GM19463 (cell line): ENCODE measurements around the gene RNASE13.
"Not testable (repeated sequence)": the region's sequence is repeated elsewhere in the genome, so short reads cannot be mapped to it uniquely, and the experiment has no call there.

Source experiments
- ATAC-seq: cut with Tn5 transposase; IDR thresholded peaks from one replicate; pipeline ENCODE4 v1.9.1; 2021; ENCODE audit warnings: mild to moderate bottlenecking, moderate library complexity; ENCODE audit not compliant: unreplicated experiment

Gene RNASE13

DNA sequence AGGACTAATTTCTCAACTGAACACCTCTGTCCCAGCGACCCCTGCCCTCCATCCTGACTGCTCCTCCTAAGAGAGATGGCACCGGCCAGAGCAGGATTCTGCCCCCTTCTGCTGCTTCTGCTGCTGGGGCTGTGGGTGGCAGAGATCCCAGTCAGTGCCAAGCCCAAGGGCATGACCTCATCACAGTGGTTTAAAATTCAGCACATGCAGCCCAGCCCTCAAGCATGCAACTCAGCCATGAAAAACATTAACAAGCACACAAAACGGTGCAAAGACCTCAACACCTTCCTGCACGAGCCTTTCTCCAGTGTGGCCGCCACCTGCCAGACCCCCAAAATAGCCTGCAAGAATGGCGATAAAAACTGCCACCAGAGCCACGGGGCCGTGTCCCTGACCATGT, 8.3 kb upstream of the RNASE13 start:
- ATAC-seq, result no peak

DNA sequence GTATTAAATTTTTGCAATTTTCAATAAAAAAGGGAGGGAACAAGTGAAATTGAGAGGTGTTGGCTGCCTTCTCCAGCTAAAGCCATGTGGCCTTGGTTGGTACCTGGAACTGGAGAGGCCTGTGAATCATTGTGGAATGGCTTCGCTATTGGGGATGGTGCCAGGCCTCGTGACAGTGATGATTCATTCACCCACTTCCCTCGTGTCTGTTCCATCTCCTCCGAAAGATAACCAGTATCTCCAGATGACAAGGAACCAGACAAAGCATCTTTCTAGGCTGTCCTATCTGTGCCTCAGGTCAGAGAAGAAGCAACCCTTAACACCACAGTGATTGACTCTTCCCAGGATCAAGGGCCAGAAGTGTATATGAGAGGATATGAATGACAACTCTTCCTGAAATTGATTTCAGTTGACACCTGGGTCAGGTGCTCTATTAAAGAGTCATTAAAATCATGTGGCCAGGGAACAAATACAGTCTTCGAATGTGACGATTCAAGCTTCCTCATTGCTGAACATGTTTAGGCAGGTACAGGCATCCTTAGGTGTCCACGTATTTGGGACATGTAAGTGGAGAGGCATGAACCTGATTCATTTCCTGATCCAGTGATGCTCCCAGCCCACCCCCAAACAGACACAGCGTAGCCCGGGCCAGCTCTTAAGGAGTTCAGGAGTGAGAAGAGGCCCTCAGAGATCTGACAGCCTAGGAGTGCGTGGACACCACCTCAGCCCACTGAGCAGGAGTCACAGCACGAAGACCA, 7.2 kb upstream of the RNASE13 start, which contains the start of gene RNASE7:
Gene RNASE7, plus strand, starts transcription at position 687 of the 758 bp plus-strand sequence. CDS start 631 bp downstream, outside the sequence.
- ATAC-seq, result no peak

DNA sequence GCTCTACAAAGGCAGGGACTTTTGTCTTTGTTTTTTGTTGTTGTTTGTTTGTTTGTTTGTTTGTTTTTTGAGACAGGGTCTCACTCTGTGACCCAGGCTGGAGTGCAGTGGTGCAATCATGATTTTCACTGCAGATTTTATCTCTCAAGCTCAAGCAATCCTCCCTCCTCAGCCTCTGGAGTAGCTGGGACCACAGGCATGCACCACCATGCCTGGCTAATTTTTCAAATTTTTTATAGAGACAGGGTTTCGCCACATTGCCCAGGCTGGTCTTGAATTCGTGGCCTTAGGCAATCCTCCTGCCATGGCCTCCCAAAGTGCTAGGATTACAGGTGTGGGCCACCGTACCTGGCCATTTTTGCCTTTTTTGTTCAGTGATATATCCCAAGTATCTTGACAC, 6.3 kb upstream of the RNASE13 start:
- ATAC-seq, result not testable (repeated sequence)

DNA sequence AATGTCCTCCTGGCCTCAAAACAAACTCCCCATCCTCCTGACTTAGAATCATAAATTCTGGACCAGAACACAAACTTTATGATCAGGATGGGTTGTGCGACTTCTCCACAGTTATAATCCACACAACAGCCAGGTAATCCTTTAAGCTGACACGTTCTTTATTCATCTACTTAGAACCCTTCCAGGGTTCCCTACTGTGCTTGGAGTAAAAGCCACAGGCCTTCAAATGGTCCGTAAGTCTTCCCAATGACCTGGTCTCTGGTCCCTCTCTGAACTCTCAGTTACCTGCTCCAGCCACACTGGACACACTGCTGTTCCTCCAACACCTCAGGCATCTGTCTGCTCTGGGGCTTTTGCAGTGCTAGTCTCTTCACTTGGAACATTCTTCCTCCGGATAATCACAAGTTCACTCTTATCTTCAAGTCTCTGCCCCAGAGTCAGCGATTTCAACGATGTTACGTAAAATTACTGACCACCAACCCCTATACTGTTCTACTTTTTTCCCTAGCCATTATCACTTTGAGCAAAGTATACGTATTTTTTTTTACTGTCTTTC, 5.8 kb upstream of the RNASE13 start:
- ATAC-seq, result no peak

DNA sequence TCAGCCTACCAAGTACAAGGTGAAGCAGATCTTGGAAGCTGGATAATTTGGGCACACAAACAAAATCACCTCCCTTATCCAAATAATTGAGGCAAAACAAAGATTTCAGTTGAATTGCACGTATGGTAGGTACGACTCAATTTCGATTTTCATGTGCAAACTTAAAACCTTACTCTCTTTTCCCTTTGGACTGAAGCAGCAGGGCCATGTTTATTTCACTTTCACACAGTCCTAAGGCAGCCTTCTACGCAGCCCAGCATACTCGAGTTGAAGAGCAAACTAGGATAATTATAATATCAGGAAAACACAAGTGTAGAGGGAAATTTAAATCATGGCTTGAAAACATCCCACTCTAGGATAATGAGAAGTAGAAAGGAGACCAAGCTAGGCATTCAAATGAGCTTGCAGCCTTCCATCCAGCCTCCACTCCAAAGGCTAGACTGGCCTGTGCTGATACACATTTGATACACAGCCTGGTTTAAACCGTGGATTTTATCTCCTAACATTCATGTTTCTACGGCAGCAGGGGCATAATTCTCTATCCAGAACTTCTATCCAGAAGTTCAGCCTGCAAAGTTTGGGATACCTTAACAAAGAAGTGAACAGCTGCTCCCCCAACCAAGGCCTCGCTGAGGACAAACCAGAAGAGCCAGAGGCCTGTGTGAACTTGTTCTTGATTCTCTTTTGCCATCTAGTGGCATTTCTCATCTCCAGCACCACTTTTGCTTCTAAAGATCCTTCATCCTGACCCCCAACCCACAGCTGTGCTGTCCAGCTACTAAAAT, 5.2 kb upstream of the RNASE13 start:
- no peak for ATAC-seq

DNA sequence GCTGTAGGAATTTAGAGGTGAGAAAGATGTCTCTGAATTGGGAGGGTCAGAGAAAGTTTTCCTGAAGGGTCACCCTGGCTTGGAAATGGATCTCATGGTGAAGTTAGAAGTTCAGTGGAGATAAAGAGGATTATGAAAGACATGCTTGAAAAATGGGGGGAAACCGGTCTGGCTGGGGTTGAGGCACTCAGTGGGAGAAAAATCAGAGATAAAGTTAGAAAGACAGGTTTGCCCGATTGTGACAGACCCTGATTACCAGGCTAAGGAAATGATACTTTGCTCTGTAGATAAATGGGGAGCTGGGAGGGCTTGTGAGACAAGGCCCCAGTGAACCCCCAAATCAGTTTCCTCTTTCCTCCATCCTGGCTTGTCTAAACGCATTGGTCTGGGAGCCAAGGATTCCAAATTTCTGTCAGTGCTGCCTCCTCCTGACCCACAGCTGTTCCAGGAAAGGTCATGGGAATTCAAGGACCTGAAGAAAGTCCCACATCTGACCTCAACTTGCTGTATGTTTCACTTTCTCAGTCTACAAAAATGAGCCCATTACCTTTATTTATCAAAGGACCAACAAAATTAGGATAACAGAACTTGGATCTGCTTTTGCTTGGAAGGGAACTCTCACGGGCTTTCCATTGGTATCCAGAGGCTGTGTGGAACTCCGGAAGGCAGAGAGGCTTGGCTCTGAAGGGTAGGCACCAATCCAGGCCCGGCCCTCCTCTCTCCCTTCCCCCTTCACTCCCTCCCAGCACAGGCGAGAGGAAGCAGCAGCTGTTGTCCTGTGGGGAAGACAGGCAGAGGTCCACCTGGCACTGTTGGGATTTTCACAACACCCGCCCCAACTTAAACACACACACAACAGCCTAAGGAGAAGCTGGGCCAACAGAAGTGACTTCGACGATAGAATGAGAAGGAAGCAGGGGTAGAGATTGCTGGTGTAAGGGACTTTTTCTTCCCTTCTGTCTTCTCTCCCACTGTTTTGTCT, 4.1 kb upstream of the RNASE13 start:
- no peak for ATAC-seq

DNA sequence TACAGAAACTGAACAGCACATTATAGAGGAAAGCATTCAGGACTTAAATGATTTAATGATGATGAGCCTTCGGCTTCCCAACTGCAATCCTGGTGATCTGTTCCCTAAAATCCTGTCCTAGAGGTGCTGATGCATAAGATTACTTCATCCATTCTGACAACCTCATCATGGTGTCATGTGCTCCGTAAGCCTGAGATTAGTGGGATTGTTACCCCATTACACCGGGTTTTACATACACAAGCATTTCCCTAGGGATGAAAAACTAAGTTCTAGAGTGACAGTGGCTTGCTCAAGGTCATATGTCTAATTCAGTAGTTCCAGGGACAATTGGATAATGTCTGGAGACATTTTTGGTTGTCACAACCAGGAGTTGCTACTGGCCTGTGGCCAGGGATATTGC, 2.5 kb upstream of the RNASE13 start:
- no peak for ATAC-seq

DNA sequence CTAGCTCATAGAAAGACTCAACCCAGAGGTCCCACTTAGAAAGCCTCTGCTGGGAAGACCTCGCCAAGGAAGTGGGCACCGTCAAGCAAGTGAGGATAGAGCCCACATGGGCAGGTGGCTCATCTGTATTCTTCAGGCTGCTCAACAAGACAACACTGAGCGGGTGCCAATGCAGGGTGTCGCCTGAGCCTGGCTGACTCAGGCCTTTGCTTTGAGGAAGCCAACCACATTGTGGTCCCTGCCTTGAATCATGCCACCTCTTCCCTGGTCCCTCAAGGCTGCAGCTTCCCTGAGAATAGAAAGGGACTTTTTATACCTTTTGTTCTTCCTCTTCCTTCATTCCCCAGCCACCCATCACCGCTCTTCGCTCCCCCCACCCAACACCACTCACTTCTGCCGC, 2.1 kb upstream of the RNASE13 start:
- no peak for ATAC-seq

DNA sequence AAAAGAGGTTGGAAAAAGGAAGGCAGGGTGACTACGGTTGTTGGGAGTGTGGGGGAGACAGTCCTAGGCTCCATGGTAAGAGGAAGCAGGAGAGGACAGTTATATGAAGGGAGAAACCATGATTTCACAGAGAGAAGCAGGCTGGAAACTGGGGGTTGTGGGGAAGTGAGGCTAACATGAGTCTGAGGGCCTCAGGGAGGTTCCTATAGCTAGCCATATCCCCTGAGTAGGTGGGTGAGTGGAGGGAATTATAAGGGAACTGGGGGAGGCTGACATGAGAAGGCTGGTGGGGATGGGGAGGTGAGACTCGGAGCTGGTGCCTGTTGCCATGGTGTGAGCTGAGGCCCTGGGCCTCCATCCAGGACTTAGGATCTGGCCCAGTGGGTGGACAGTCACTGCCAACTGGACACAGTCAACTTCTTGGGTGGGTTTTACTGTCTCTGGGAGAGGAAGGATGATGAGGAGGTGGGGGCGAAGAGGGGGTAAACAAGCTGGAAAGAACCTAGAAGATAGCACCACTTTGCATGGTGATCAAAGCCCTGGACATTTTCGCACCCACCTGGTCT, 1.4 kb downstream of the RNASE13 start:
- ATAC-seq, result no peak

DNA sequence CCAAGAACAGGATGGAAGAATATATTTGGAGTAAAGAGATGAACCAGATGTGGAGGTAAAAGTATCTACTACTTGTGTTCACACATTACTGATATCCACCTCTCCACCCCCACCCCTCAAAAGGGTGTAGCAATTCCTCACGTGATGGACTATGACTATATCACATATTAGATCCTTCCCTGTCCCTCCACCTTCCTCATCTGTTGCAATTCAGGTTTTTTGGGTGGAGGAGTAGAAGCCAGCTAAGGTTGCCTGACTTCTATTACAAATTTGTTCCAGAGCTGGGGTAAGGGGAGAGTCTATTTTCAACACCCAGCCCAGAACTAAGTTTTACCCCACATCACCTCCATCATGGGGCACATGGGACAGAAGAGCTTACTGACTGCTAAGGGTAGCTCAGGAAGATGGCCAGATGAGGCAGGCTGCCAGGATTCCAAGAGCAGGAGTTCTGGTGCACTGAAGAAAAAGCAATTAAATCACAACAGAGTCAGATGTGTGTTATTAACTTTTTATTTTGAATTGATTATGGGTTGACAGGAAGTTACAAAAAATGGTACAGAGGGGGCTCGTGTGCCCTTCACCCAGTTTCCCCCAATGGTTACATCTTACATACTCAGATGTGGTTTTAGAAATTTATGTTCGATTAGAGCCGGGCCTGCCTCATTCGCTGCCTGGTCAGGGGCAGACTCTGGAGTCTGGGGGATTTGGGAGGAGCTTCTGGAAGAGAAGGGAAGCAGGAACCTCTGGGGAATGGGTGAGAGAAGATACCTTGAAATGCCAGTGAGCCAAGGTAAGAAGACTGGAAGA, 2.1 kb downstream of the RNASE13 start:
- no peak for ATAC-seq

DNA sequence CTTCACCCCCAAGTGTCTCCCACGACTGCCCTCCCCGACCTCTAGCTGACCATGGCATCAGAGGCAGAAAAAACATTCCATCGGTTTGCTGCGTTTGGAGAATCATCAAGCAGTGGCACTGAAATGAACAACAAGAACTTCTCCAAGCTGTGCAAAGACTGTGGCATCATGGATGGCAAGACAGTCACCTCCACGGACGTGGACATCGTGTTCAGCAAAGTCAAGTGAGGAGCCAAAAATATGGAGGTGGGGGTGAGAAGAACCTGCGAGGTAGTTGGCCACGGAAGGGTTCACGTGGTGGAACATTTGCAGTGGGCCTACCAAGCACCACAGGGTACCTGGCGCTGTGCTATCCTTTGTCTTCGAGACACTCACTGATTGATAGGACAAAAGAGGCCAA, 4.1 kb downstream of the RNASE13 start:
- ATAC-seq, result no peak

DNA sequence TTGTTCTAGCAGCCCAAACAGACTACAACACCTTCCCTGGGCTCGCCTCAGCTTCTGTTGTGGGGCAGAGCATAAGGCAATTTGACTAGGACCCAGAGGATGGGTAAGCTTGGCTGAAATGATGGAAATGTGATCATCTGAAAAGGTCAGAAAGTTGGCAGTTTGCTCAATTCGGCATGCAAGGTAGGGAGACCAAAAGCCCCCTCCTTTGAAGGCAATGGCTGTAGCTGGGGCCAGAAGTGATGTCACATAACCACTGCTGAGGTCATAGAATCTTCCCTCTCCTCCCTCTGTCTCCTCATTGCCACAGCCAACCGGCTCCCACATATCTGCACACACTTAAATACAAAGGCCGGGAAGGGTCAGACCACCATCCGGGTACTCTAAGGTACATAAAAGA, 4.7 kb downstream of the RNASE13 start, which contains the start of gene TPPP2:
Gene TPPP2, plus strand, starts transcription at position 301 of the 400 bp plus-strand sequence. CDS start 365 bp downstream, outside the sequence.
- no peak for ATAC-seq

DNA sequence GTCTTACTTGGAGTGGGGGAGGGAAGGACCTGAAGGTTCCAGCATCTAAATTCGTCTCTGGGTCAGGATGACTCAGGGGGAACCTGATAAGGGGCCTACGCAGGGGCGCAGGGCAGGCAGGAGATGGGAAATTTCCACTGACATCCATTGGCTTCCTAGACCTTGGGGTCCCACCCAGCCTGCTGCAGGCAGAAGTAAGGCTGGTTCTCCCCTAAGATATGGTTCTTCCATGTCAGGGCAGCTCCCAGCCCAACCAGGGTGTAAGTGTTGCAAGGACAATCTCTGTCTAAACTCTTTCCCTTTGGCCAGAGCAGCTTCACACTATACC, 7.7 kb downstream of the RNASE13 start:
- ATAC-seq, result no peak

DNA sequence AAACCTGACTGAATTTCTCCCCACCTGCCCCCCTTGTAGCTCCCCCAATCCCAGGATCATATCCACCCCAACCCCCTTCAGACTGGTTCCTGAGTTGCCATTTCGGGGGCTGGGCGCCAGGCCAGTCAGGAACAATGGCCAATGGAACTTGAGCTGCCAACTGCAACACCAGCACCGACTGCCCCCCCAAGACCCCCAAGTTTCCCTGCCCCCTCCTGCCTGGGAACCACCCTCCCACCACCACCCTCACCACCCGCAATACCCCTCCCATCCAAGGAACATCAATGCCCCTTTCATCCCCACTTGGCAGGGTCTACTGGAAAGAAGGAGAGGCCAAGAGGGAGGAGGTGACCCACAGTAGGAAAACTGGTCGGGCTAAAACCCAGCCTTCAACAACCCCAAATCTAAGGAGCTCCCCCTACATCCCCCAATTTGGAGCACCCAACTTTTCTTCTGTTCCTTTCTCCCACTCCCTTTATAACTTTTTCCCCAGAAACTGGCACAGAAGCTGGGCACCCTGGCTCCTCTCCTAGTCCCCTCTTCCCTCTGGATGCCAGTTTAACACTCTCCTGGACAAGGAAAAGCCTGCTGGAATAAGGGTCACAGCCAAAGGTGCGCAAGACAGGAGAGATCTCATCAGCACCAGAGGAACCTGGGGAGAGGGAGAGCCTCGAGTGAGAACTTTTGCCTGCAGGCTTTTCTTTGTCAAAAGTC, 8.2 kb downstream of the RNASE13 start:
- ATAC-seq, result no peak

DNA sequence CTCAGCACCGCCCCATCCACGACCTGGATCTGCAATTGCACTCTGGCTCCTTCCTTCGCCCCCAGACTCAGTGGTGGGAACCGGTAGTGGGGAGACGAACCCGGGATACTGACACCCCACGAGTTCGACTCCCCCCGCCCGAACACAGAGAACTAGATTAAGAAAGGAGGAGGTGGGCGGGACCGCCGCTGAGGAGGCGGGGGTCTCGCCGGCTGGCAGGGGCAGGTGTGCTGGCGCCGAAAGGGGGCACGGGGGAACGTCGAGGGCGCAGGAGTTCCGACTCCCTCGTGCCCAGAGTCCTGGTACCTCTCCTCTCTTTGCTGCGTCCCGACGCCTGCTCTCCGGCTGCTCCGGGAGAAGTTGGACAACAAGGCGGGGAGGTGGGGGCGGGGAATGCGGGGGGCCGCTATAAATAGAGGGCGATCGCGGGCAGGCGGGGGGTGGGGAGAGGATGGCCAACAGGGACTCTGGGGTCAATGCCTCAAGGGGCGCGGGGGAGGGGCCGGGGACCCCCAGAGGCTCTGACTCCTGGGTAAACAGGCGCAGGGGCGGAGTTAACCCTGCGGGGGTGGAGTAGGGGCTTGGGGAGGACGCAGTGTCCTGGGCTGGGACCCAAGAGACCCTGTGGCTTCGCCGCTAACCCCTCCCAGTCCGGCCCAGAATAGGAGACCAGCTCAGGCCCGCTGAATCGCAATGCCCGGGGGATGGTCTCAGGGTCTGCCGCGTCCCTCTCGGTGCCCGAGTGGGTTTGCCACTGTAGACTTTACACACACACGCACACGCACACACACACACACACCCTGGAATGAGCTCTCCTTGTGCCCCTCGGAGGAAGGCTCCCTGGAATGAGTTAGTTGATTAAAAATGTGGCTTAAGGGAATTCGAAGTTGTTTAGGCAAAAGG, 9.0 kb downstream of the RNASE13 start:
- ATAC-seq, result no peak

DNA sequence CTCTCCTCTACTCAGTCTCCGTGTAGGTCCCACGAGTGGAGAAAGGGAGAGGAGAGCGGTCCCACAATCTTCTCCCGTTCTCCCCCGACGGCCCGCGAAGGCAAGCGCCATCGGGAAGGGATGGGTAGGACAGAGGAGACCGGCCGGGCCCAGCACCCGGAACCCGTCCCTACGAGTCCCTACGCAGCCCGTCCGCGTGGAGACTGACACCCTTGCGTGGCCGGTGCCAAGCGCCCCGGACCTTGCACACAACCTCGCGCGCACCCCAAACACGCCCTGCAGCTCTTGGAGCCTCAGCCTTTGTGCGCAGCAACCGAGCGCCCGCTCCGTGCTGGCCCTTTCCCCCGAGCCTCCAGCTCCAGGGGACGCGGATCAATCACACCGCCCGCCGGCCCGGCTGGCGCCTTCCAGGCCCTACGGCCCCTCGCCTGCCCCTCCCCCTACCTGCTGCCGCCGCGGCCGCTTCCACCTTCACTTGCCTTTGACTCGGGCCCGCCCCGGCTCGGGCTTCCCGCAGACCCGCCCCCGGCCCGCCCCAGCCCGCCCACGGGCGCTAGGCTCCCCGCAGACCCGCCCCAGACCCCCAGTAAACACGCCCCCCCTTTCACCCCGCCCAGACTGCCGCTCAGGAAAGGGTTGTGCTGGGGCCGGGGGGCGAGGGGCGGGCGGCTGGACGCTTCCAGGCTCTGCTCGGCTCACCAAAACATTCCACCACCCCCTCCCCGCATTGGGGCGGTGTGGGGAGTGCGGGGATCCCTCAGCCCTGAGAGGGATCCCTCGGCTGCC, 9.8 kb downstream of the RNASE13 start, which contains the start of gene NDRG2:
Gene NDRG2, minus strand, starts transcription at position 477 of the 786 bp plus-strand sequence. CDS start 1,746 bp downstream, outside the sequence.
- no peak for ATAC-seq
